Panc1 (cell line): ENCODE results near the gene SMYD4. TPM values are rescaled to one million over a fixed set of nuclear protein-coding genes. Genes with fewer than 3 reads are reported as not detected.

Source experiments
- ATAC-seq: fragments of 200-7000 bp; cut with Tn5 transposase; 2 replicates; pipeline ENCODE4 v1.9.1; 2020; ENCODE audit warnings: mild to moderate bottlenecking, moderate library complexity
- BruUV-seq: library from RNA; stranded (reverse); fragments of 400-500 nt; replicated peaks from 2 replicates; lab custom pipeline; 2021; lab: Mats Ljungman, UMichigan
- CTCF ChIA-PET: fragments of 300-600 bp; sonication (Branson Sonifier 250); formaldehyde crosslinking; loops from one replicate; lab custom pipeline; 2022; ENCODE audit warnings: antibody characterized with exemption; lab: Charles Lee
- POLR2A ChIA-PET: fragments of 300-600 bp; sonication (Branson Sonifier 250); formaldehyde crosslinking; loops from one replicate; lab custom pipeline; 2022; ENCODE audit warnings: antibody characterized with exemption; lab: Charles Lee
- DNase-seq: peaks from one replicate; pipeline ENCODE4 v3.0.0-alpha.2; 2010; ENCODE audit warnings: low read depth, low spot score
- H3K27ac ChIP-seq: 2 replicates; pipeline ENCODE4 v1.5.1; 2011; ENCODE audit warnings: mild to moderate bottlenecking, low read length, inconsistent platforms
- H3K27me3 ChIP-seq: fragments of 200-500 bp; sonication (Bioruptor generic); 2 replicates; pipeline ENCODE4 v1.6.0; 2014; ENCODE audit warnings: low read length, inconsistent platforms; ENCODE audit not compliant: control insufficient read depth, insufficient read depth
- H3K36me3 ChIP-seq: fragments of 200-500 bp; sonication (Bioruptor generic); 2 replicates; pipeline ENCODE4 v1.5.1; 2014; ENCODE audit warnings: inconsistent platforms, mild to moderate bottlenecking, low read length, moderate library complexity; ENCODE audit not compliant: control insufficient read depth, insufficient read depth
- H3K4me1 ChIP-seq: 2 replicates; pipeline ENCODE4 v1.5.1; 2011; ENCODE audit warnings: inconsistent platforms, mild to moderate bottlenecking, low read length, moderate library complexity; ENCODE audit not compliant: control insufficient read depth, insufficient read depth
- H3K4me3 ChIP-seq, 2 experiments: 2 replicates each; pipeline ENCODE4 v1.5.1; 2011 to 2012; ENCODE audit warnings: low read depth in 2 of 2, low read length in 2 of 2, mild to moderate bottlenecking in 2 of 2, inconsistent platforms in 1 of 2, moderate library complexity in 1 of 2
- H3K9me3 ChIP-seq: fragments of 200-500 bp; sonication (Bioruptor generic); 2 replicates; pipeline ENCODE4 v1.5.1; 2014; ENCODE audit warnings: low read depth, mild to moderate bottlenecking, inconsistent platforms, low read length, moderate library complexity; ENCODE audit not compliant: control insufficient read depth, insufficient read depth
- POLR2AphosphoS5 ChIP-seq: IDR thresholded peaks from 2 replicates; pipeline ENCODE4 v1.6.1; 2012; ENCODE audit warnings: mild to moderate bottlenecking, low read depth, low read length, moderate library complexity
- REST ChIP-seq, 2 experiments: IDR thresholded peaks; 2 replicates each; pipeline ENCODE4 v1.6.1; 2011 to 2012; ENCODE audit warnings: low read depth in 2 of 2, control low read depth in 1 of 2, low read length in 1 of 2, mild to moderate bottlenecking in 1 of 2, moderate library complexity in 1 of 2; ENCODE audit not compliant: insufficient read depth in 1 of 2
- SIN3A ChIP-seq: IDR thresholded peaks from 2 replicates; pipeline ENCODE4 v1.6.1; 2012; ENCODE audit warnings: low read depth, mild to moderate bottlenecking, low read length, moderate library complexity, borderline replicate concordance; ENCODE audit not compliant: insufficient read depth
- TCF7L2 ChIP-seq: IDR thresholded peaks from 2 replicates; pipeline ENCODE4 v1.6.1; 2011; ENCODE audit warnings: mild to moderate bottlenecking, low read depth, low read length, inconsistent platforms
- in situ Hi-C: cut with HindIII; loops from 2 replicates; pipeline ENCODE4 v1.10.0; 2016; ENCODE audit warnings: low sequenced_read_pairs, low pct_unique_long_range_greater_than_20kb
- intact Hi-C: fragments of 100-400 bp; cut with micrococcal nuclease; formaldehyde crosslinking; loops from one replicate; pipeline ENCODE4 v1.10.0; 2022; ENCODE audit not compliant: unreplicated experiment
- total RNA-seq: library from RNA; stranded (reverse); gene quantifications from one replicate; pipeline ENCODE4 v1.2.1, GENCODE V29; 2021; ENCODE audit not compliant: unreplicated experiment
- TF ChIP-seq, protein P1 (sequence below): fragments of 450-650 bp; IDR thresholded peaks from 2 replicates; pipeline ENCODE4 v1.5.1; 2017; ENCODE audit warnings: mild to moderate bottlenecking

The SMYD4 gene
- total RNA-seq, 1 experiment from 2014 or later, result 17.1 TPM

DNA sequence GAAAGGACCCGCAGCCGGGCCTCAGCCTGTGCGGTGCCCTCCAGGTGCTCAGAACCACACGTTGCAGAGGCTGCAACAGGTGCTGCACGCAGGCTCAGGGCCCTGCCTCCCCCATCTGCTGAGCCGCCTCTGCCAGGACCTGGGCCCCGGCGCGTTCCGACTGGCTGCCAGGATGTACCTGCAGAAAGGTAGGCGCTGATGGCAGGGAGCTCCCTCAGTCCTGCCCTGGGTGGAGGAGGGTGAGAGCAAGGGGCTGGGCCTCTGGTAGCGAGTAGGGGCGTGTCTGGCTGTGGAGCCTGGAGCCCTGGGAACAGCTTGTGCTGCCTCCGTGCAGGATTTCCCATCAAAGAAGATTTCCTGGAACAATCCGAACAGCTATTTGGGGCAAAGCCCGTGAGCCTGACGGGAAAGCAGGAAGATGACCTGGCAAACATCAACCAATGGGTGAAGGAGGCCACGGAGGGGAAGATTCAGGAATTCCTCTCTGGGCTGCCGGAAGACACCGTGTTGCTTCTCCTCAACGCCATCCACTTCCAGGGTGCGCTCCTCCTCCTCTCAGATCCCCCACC lies 82.6 kb downstream of the SMYD4 start:
- Histone ChIP-seq H3K27ac (no peak overlapping the region), H3K4me1 (no peaks in the 10 kb centered on the region), H3K36me3 (no peaks in the 10 kb centered on the region), H3K9me3 (no peaks in the 10 kb centered on the region), H3K27me3 (no peaks in the 10 kb centered on the region), H3K4me3 (no peak overlapping the region)
- POLR2A ChIA-PET, result interaction anchor here (0.5 kb wide), 1 partner anchor 10 kb away, joined by 5 read pairs; no protein-coding TSS in a partner anchor
- CTCF ChIA-PET, result no interaction called here
- TF ChIP-seq POLR2AphosphoS5, result no peak
- TF ChIP-seq REST (IDR thresholded peaks at IDR 0.05; ENCODE audit: insufficient read depth in 1 of 2, low read depth in 2 of 2, low read length in 1 of 2), result no peak
- TF ChIP-seq TCF7L2, result no peak
- no peak for TF ChIP-seq SIN3A
- TF ChIP-seq, protein P1, sequence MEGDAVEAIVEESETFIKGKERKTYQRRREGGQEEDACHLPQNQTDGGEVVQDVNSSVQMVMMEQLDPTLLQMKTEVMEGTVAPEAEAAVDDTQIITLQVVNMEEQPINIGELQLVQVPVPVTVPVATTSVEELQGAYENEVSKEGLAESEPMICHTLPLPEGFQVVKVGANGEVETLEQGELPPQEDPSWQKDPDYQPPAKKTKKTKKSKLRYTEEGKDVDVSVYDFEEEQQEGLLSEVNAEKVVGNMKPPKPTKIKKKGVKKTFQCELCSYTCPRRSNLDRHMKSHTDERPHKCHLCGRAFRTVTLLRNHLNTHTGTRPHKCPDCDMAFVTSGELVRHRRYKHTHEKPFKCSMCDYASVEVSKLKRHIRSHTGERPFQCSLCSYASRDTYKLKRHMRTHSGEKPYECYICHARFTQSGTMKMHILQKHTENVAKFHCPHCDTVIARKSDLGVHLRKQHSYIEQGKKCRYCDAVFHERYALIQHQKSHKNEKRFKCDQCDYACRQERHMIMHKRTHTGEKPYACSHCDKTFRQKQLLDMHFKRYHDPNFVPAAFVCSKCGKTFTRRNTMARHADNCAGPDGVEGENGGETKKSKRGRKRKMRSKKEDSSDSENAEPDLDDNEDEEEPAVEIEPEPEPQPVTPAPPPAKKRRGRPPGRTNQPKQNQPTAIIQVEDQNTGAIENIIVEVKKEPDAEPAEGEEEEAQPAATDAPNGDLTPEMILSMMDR, result no peak
- ATAC-seq (no peak), DNase-seq (no peak)
- in situ Hi-C loops, result no loop called here
- intact Hi-C loops, result no loop called here
- no TSS peak for BruUV-seq

GRCh38 chr17:1745513-1746020 lies 84.1 kb downstream of the SMYD4 start:
- TF ChIP-seq, protein P1, result no peak
- TF ChIP-seq TCF7L2, result no peak
- no peak for DNase-seq
- H3K27ac ChIP-seq, result no peak overlapping the region
- H3K4me3 ChIP-seq, result no peak overlapping the region
- BruUV-seq, result no TSS peak
- H3K4me1 ChIP-seq, result no peaks in the 10 kb centered on the region
- in situ Hi-C loops (no loop called here), intact Hi-C loops (no loop called here)
- POLR2A ChIA-PET, result interaction anchor here (0.6 kb wide), 1 partner anchor 76 kb away, joined by 5 read pairs; no protein-coding TSS in a partner anchor
- CTCF ChIA-PET, result no interaction called here
- no peaks in the 10 kb centered on the region for H3K9me3 ChIP-seq
- no peaks in the 10 kb centered on the region for H3K36me3 ChIP-seq
- no peak for ATAC-seq
- H3K27me3 ChIP-seq, result no peaks in the 10 kb centered on the region
